ENCODE measurements around the gene CDK5RAP2.

DNA sequence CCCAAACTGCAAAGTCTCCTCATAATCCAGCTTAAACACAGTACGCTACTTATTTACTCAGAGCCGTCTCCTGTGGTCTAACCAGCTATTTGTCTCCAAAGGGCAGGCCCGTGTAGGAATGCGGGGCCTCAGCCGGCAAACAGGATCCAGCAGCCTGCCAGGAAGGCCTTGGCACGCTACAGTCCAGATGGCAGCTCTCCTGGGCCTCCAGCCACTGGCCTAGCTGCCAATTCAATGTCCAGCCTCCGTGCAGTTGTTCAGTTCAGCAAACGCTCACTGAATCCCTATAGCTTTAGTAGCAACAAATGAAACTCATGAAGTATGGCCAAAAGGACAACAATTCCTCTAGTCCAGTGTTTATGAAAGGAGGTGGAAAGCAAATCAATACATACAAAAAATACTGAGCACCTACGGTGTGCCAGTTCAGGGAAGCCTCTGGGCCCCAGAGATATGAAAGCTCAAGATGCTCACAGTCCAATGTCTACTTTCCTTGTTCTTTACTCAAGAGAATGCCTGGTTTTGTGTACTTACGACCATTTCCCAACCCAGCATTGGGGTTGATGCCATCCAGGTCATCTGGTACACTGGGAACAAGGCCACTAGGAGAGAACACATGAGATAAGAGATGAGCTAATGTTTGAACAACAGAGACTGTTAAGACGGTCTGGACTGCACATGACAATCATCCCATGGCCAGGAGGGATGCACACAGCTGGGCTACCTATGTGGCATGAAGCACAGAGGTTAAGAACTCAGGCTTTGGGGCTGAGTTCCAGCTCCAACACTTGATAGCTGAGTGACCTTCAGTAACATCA is 8.3 kb downstream of the CDK5RAP2 start:
- TF ChIP-seq, protein P1, sequence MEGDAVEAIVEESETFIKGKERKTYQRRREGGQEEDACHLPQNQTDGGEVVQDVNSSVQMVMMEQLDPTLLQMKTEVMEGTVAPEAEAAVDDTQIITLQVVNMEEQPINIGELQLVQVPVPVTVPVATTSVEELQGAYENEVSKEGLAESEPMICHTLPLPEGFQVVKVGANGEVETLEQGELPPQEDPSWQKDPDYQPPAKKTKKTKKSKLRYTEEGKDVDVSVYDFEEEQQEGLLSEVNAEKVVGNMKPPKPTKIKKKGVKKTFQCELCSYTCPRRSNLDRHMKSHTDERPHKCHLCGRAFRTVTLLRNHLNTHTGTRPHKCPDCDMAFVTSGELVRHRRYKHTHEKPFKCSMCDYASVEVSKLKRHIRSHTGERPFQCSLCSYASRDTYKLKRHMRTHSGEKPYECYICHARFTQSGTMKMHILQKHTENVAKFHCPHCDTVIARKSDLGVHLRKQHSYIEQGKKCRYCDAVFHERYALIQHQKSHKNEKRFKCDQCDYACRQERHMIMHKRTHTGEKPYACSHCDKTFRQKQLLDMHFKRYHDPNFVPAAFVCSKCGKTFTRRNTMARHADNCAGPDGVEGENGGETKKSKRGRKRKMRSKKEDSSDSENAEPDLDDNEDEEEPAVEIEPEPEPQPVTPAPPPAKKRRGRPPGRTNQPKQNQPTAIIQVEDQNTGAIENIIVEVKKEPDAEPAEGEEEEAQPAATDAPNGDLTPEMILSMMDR (IDR thresholded peaks at IDR 0.05): no peak
- TF ChIP-seq POLR2A (IDR thresholded peaks at IDR 0.05) (no peak), EP300 (IDR thresholded peaks at IDR 0.05) (no peak), POLR2AphosphoS5 (IDR thresholded peaks at IDR 0.05) (peak in 2 of 4 donors; percentile 43 to 53)

Data from sigmoid colon (tissue), 4 donors.